Measurements from ENCODE around the gene C9orf43.

DNA sequence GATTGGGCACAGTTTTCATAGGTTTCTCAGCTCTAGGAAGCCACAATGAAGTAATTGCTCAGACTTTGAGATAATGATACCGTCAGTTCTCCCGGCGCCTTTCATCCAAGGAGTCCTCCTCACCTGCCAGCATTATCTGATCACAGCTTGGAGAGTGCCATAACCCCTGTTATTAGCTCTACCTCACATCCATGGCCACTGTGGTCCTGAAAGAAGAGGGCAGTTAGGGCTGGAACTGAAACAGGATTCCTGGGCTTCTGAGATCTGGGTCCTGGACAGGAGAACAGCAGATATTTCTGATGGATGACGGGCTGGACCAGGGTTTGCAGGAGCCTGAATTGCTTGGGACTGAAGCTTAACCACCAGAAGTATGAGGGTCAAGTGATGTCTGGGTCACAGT, 66.5 kb downstream of the C9orf43 start:
- TF ChIP-seq, protein P1, sequence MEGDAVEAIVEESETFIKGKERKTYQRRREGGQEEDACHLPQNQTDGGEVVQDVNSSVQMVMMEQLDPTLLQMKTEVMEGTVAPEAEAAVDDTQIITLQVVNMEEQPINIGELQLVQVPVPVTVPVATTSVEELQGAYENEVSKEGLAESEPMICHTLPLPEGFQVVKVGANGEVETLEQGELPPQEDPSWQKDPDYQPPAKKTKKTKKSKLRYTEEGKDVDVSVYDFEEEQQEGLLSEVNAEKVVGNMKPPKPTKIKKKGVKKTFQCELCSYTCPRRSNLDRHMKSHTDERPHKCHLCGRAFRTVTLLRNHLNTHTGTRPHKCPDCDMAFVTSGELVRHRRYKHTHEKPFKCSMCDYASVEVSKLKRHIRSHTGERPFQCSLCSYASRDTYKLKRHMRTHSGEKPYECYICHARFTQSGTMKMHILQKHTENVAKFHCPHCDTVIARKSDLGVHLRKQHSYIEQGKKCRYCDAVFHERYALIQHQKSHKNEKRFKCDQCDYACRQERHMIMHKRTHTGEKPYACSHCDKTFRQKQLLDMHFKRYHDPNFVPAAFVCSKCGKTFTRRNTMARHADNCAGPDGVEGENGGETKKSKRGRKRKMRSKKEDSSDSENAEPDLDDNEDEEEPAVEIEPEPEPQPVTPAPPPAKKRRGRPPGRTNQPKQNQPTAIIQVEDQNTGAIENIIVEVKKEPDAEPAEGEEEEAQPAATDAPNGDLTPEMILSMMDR (IDR thresholded peaks at IDR 0.05), result no peak
- no peak for TF ChIP-seq POLR2A (IDR thresholded peaks at IDR 0.05)
